Measurements from ENCODE around the gene KLRD1. TPM values are rescaled to one million over a fixed set of nuclear protein-coding genes. Genes with fewer than 3 reads are reported as not detected.
"Not testable (repeated sequence)": the region's sequence is repeated elsewhere in the genome, so short reads cannot be mapped to it uniquely, and the experiment has no call there.

The KLRD1 gene
- polyA plus RNA-seq, 1 of the 3 experiments (the other 2 are of a cell fraction): not detected

- H3K9me2 ChIP-seq: no peaks in the 10 kb centered on the region
- H3K4me3 ChIP-seq (ENCODE audit: low read depth in 2 of 2, low read length in 1 of 2): no peak overlapping the region
- DNase-seq: no peak
- peaks cover 22% of the 10 kb centered on the region; the same call in 1 of the 2 replicates for H3K27me3 ChIP-seq (ENCODE audit: insufficient read depth)
- no peaks in the 10 kb centered on the region for H4K20me1 ChIP-seq (ENCODE audit: insufficient read depth)
- CTCF ChIA-PET: no interaction called here
- no peak overlapping the region for H2AFZ ChIP-seq (ENCODE audit: low read depth)
- H3K79me2 ChIP-seq (ENCODE audit: insufficient read depth): no peaks in the 10 kb centered on the region
- H3K36me3 ChIP-seq (replicated peaks in 1 of 2; ENCODE audit: control insufficient read depth in 1 of 2, insufficient read depth in 2 of 2, low read length in 1 of 2): no peaks in the 10 kb centered on the region
- 47% methylated on average over 8 of the region's 8 CpGs for WGBS (ENCODE audit: low lambda C conversion rate)
- H3K4me1 ChIP-seq (ENCODE audit: control insufficient read depth in 1 of 2, insufficient read depth in 2 of 2, low read depth in 1 of 2, low read length in 1 of 2): peaks cover 0 to 3% of the 10 kb centered on the region in 2 experiments; a peak in 1 of 4 replicates
- no peaks in the 10 kb centered on the region for H3F3A ChIP-seq (replicated peaks; ENCODE audit: insufficient read depth)
- H3K27ac ChIP-seq (ENCODE audit: low read depth in 2 of 2, low read length in 1 of 2): no peak overlapping the region
- POLR2A ChIA-PET: no interaction called here
- H3K4me2 ChIP-seq: no peak overlapping the region
- no peaks in the 10 kb centered on the region for H3K9me3 ChIP-seq
- TF ChIP-seq GABPA (IDR thresholded peaks at IDR 0.05; ENCODE audit: low read depth) (no peak), ELF1 (IDR thresholded peaks at IDR 0.05) (no peak), MEF2A (IDR thresholded peaks at IDR 0.05; ENCODE audit: borderline replicate concordance, low read depth) (no peak), NRF1 (IDR thresholded peaks at IDR 0.05; ENCODE audit: low read depth, low read length) (no peak), EZH2phosphoT487 (IDR thresholded peaks at IDR 0.05; ENCODE audit: borderline replicate concordance, low read depth) (no peak), CHD2 (IDR thresholded peaks at IDR 0.05; ENCODE audit: low read length, partially characterized antibody) (no peak), FOXJ3 (CRISPR knock-in tag; IDR thresholded peaks at IDR 0.05) (no peak), TAF1 (IDR thresholded peaks at IDR 0.05; ENCODE audit: borderline replicate concordance, low read depth, low read length) (no peak), RFX5 (IDR thresholded peaks at IDR 0.05; ENCODE audit: low read length) (no peak), TCF12 (IDR thresholded peaks at IDR 0.05) (no peak), FOXM1 (IDR thresholded peaks at IDR 0.05; ENCODE audit: low read depth) (no peak), USF2 (IDR thresholded peaks at IDR 0.05; ENCODE audit: borderline replicate concordance, low read depth, low read length) (no peak)
- no peak overlapping the region for H3K9ac ChIP-seq
Measured at GRCh38 chr12:10369557-10370415, 62.1 kb downstream of the KLRD1 start.

DNA sequence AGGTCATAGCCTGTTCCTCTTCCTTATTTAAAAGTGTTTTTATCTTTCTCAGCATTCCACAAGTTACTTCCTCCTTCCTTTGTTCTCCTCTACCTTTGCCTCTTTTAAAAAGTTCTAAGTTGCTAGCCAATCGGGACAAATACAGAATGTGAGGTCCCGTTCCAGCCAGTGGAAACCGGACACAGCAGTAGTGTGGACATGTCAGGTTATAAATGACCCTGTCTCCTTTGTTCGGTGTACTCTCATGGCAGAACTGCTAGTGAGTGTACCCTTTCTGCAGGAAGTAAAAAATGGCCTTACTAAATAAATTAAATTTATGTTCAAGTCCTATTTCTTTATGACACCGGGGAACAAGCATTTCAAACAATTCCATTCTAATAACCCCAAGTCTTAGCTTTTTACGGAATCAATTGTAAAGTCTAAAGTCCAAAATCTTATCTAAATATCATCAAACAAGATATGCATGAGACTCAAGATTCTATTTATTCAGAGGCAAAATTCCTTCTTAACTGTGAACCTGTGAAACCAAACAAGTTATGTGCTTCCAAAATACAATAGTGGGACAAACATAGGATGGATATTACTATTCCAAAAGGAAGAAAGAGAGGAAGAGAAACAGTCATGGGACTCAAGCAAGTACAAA, 64.3 kb downstream of the KLRD1 start:
- H2AFZ ChIP-seq (ENCODE audit: low read depth); H3K27ac ChIP-seq (ENCODE audit: low read depth in 2 of 2, low read length in 1 of 2); H4K20me1 ChIP-seq (ENCODE audit: insufficient read depth); H3K79me2 ChIP-seq (ENCODE audit: insufficient read depth); H3K4me2 ChIP-seq; H3K4me1 ChIP-seq (ENCODE audit: control insufficient read depth in 1 of 2, insufficient read depth in 2 of 2, low read depth in 1 of 2, low read length in 1 of 2); H3K9ac ChIP-seq; H3F3A ChIP-seq (replicated peaks; ENCODE audit: insufficient read depth); H3K36me3 ChIP-seq (replicated peaks in 1 of 2; ENCODE audit: control insufficient read depth in 1 of 2, insufficient read depth in 2 of 2, low read length in 1 of 2); H3K9me2 ChIP-seq; H3K9me3 ChIP-seq; POLR2A ChIA-PET; CTCF ChIA-PET; DNase-seq; H3K4me3 ChIP-seq (ENCODE audit: low read depth in 2 of 2, low read length in 1 of 2): not testable (repeated sequence)
- WGBS (ENCODE audit: low lambda C conversion rate): 4% methylated on average over 6 of the region's 6 CpGs
- H3K27me3 ChIP-seq (ENCODE audit: insufficient read depth): peaks cover 22% of the 10 kb centered on the region; the same call in 1 of the 2 replicates
